ENCODE data around the gene GPRIN2. TPM values are rescaled to one million over a fixed set of nuclear protein-coding genes. Genes with fewer than 3 reads are reported as not detected.

GPRIN2 gene
- total and polyA plus RNA-seq, 3 donors from 2014 or later = 4.3 to 5.7 (median 4.9) TPM

DNA sequence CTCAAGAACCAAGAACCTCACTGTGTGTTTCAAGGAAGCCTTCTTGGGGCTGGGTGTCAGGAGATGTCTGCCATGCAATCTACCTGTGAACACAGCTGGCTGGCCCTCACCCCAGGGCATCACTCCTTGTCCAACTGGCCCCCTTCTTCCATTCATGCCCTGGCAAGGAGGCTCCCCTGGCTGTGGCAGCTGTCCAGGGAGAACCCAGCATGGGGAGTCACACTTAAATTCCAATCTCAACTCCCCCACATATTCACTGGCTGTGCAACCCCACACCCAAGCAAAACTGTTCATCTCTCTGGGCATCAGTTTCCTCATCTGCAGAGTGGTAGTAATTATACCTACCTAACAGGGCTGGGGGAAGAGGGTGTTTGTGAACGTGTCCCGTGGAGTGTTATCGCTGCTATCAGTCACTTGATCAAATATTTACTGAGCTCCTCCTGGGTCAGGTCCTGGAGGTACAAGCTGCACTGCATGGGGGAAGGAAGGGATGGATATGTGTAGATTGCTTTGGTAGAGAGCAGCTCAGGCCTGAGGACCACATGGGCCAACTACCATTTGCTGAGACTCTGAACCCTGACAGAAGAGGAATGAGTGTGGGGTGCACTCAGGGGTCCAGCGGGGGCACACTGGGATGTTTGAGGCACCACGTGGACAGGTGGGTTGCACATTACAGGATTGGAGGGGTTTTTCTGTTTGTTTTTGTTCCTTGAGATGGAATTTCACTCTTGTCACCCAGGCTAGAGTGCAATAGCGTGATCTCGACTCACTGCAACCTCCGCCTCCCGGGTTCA, 2.1 kb upstream of the GPRIN2 start:
- TF ChIP-seq, protein P1, sequence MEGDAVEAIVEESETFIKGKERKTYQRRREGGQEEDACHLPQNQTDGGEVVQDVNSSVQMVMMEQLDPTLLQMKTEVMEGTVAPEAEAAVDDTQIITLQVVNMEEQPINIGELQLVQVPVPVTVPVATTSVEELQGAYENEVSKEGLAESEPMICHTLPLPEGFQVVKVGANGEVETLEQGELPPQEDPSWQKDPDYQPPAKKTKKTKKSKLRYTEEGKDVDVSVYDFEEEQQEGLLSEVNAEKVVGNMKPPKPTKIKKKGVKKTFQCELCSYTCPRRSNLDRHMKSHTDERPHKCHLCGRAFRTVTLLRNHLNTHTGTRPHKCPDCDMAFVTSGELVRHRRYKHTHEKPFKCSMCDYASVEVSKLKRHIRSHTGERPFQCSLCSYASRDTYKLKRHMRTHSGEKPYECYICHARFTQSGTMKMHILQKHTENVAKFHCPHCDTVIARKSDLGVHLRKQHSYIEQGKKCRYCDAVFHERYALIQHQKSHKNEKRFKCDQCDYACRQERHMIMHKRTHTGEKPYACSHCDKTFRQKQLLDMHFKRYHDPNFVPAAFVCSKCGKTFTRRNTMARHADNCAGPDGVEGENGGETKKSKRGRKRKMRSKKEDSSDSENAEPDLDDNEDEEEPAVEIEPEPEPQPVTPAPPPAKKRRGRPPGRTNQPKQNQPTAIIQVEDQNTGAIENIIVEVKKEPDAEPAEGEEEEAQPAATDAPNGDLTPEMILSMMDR (IDR thresholded peaks at IDR 0.05) = no peak
- TF ChIP-seq POLR2A (IDR thresholded peaks at IDR 0.05) = no peak
- Histone ChIP-seq H3K4me1 (peaks cover 6% of the 10 kb centered on the region), H3K9me3 (no peaks in the 10 kb centered on the region), H3K27ac (no peak overlapping the region), H3K36me3 (ENCODE audit: low read depth, missing control alignments) (no peaks in the 10 kb centered on the region), H3K27me3 (no peaks in the 10 kb centered on the region), H3K4me3 (no peak overlapping the region)
- intact Hi-C loops (cut with DNase I; ENCODE audit: low total_unique reads) = no loop called here
- 84% methylated on average over 9 of the region's 9 CpGs for WGBS, 2 donors
- peak; percentile 13 for DNase-seq

DNA sequence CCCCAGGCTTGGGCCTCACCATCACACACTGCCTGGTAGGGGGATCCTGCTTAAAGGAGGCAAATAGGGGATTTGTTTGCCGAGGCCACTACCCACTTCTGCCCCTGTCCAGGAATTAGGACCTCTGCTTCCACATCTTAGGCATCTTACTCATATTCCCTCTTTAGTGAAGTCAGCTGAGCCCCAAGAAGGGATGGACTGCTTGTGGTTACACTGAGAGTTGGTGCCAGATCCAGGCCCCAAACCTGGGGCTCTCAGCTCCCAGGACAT, 1.6 kb upstream of the GPRIN2 start:
- DNase-seq = no peak
- no peaks in the 10 kb centered on the region for H3K36me3 ChIP-seq (ENCODE audit: low read depth, missing control alignments)
- TF ChIP-seq, protein P1 (IDR thresholded peaks at IDR 0.05) = no peak
- TF ChIP-seq POLR2A (IDR thresholded peaks at IDR 0.05) = no peak
- no peaks in the 10 kb centered on the region for H3K9me3 ChIP-seq
- H3K4me3 ChIP-seq = no peak overlapping the region
- H3K27me3 ChIP-seq = no peaks in the 10 kb centered on the region
- 35 to 38% methylated on average over 1 of the region's 1 CpG for WGBS, 2 donors
- peaks cover 6% of the 10 kb centered on the region for H3K4me1 ChIP-seq
- intact Hi-C loops (cut with DNase I; ENCODE audit: low total_unique reads) = no loop called here
- no peak overlapping the region for H3K27ac ChIP-seq

DNA sequence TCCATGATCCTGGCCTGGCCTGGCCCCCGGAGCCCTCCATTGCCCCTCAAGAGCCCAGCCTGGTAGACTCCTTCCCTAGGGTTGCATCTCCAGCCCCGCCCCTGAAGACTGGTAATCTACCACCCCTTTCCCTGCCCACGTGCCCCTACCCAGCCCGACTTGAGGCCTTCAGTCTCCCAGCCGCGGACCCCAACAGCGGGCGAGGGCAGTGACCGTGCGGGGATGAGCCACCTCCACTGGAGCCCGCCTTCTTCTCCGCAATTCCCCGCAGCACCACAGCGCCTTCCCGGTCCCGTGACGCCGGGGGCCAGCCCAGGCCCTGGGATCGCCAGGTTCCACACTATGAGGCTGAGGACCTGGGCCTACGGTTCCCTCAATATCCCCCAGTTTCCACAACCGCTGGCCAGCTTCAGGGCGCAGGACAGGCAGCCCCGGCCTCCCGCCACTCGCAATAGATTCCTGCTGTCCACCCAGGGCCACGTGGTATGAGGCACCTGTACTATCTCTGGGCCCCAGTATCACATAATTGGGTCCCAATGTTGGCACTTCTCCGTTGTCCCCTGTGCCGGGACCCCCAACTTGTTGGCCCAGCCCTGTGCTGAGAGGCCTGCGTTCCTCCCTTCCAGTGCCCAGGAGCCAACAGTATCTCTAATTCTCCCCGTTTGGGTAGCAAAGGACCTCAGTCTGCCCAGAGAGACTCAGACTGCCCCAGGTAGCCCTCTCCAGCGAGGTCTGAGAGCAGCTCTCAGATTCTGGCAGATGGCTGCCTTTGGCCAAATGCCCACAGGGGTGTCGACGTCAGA, 1.1 kb upstream of the GPRIN2 start:
- Histone ChIP-seq H3K4me3 (peak overlapping the region in 1 of 2 donors; percentile 43), H3K9me3 (no peaks in the 10 kb centered on the region), H3K4me1 (peaks cover 6% of the 10 kb centered on the region), H3K36me3 (ENCODE audit: low read depth, missing control alignments) (no peaks in the 10 kb centered on the region), H3K27ac (no peak overlapping the region), H3K27me3 (no peaks in the 10 kb centered on the region)
- intact Hi-C loops (cut with DNase I; ENCODE audit: low total_unique reads) = no loop called here
- DNase-seq = peak; percentile 19
- TF ChIP-seq POLR2A (IDR thresholded peaks at IDR 0.05) = no peak
- TF ChIP-seq, protein P1 (IDR thresholded peaks at IDR 0.05) = no peak
- WGBS, 2 donors = 69 to 77% methylated on average over 32 to 33 of the region's 33 CpGs

DNA sequence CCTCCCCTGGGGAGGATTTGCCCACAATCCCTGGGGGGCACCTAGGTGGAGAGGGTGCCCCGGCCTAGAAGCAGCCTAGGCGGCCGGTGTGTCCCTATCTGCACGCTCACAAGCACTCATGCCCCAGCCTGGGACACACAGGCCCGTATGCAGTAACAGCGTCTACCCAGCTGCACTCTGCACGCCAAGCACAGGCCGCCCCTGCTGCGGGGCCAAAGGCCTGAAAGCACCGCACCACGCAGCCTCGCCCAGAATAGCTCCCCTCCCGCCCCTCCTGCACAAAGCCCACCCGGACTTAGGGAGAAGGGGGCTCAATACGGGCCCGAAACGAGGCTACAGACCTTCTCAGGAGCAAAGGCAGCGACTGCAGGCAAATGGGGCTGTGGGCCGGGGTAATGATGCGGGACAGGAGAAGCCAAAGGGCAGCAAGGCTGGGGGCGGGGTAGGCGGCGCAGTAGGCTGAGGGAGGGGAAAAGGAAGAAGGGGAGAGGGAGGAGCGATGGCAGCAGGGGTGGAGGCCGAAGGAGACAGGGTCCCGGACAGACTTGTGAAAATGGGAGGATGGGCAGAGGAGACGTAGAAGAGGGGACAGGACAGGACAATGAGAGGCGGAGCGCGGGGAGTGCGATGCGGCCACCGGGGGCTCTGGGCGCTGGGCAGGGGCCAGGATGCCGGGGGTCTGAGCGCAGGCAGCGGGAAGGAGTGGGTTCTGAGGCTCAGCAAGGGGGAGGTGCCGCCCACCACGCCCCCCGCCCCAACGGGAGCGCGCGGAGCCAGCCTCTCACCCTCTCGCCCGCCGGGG, 544 bp downstream of the GPRIN2 start:
- Histone ChIP-seq H3K27me3 (no peaks in the 10 kb centered on the region), H3K4me3 (peak overlapping the region; percentile 43 to 44), H3K27ac (no peak overlapping the region), H3K4me1 (peaks cover 6% of the 10 kb centered on the region), H3K9me3 (no peaks in the 10 kb centered on the region), H3K36me3 (ENCODE audit: low read depth, missing control alignments) (no peaks in the 10 kb centered on the region)
- intact Hi-C loops (cut with DNase I; ENCODE audit: low total_unique reads) = no loop called here
- no peak for TF ChIP-seq POLR2A (IDR thresholded peaks at IDR 0.05)
- TF ChIP-seq, protein P1 (IDR thresholded peaks at IDR 0.05) = no peak
- WGBS, 2 donors = 16 to 29% methylated on average over 37 to 47 of the region's 47 CpGs
- peak; percentile 33 for DNase-seq

All from testis (tissue), 3 donors.